GM19372 (cell line): ENCODE measurements around the gene RESP18.
"Not testable (repeated sequence)": the region's sequence is repeated elsewhere in the genome, so short reads cannot be mapped to it uniquely, and the experiment has no call there.

Source experiments
- ATAC-seq: cut with Tn5 transposase; IDR thresholded peaks from one replicate; pipeline ENCODE4 v1.9.1; 2021; ENCODE audit warnings: mild to moderate bottlenecking, low read depth, moderate library complexity; ENCODE audit not compliant: unreplicated experiment

RESP18 gene

DNA sequence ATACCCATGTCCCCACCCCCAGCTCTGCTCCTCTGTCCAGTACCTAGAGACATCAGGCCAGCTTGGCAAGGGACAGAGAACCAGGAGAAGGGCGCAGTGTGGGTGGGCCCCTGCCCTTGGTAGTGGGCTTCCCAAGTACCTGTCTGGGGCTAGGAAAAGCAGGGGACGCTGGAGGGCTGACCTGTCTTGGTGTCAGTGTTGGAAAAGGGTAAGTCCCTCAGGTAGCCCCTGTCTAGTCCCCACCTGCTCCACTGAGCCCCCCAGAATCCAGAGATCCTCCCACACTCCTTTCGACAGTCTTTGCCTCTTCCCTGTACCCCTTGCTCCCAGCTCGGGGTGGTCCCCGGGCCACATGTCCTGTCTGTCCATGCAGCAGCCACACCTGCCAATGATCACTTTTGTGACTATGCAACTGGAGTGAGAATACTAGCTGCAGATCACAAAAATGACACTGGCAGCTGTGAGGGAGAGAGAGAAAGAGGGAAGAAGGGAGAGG, 38.8 kb downstream of the RESP18 start:
- ATAC-seq = no peak

DNA sequence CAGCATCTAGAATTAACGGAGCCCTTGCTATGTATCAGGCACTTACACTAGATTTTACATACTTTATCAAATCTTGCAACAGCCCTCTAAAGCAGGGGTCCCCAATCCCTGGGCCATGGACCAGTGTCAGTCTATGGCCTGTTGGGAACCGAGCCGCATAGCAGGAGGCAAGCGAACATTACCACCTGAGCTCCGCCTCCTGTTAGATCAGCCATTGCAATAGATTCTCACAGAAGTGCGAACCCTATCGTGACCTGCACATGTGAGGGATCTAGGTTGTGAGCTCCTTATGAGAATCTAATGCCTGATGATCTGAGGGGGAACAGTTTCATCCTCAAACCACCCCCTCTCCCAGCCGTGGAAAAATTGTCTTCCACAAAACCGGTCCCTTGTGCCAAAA, 39.9 kb downstream of the RESP18 start:
- no peak for ATAC-seq

DNA sequence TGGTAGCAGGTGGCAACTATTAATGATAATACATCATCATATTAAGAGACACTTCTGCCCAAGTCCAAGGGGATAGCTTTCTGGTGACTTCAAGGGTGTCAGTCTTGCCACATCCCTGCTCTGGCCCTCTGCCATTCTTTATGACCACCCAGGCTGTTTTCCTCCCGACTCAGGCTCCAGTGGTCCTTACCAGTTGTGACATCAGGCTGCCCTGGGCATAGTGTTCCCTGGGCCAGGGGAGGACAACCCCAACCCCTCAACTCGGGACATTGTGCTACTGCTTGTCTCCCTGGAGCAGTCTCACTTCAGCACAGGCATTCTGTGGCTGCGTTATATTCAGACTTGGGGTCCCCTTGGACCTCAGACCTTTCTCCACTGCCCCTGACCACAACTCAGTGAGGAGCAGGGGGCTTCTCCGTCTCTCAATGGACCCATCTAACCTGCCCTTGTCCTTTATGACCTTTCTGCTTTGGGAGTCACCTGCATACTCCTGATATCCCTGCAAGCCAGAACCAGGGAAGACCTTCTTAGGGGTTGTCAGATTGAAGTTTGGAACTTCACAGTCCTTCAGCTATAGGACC, 40.5 kb downstream of the RESP18 start:
- no peak for ATAC-seq

DNA sequence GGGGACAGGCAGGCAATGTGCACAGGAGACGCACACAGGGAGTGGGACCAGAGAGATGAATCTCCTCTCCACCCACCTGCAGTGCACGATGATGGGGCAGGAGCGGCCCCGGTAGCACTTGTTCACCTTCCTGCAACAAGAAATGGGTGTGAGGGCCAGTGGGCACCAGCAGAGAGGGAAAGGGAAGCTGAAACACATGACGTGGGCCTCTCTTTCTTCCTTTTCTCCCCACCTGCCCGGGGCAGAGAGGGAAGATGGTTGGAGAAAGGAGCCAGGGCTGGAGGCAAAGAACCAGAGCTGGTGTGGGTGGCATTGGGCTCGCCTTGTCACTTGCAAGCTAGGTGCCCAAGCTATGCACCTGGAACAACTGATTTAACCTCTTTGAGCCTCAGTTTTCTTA, 41.1 kb downstream of the RESP18 start:
- no peak for ATAC-seq

DNA sequence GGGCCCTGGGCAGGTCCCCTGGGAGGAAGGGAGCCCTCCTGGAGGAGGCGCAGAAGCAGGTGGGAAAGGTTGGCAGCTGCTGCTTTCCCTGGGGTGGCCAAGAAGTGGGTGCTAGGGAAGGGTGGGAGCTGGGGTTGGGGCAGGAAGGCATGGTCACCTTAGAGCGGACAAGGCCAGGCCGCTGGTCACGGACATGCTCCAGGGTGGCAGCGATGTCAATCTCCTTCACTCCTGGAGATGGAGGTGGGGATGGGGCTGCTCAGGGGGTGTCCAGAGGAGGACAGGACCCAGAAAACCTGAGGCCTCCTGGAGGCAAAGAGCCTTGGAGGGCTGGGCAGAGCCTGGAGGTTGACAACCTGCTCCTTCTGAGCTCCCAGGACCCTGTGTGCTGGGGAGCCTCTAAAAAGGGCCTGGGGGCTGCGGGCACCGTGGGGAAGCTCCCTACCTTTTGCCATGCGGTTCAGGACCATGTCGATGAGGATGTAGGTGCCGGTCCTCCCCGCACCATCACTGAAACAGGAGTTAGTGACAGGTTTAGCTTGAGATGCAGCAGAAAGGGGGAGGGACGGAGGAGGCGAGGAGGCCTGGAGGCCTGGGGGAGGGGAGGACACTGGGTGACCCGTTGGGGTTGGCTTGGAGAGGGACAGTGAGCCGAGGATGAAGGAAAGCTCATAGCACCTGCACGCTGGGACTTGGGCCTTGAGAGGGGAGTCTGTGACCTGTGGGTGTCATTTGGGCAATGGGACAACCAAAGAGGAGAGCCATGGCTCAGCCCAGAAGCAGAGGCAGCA, 42.0 kb downstream of the RESP18 start:
- no peak for ATAC-seq

DNA sequence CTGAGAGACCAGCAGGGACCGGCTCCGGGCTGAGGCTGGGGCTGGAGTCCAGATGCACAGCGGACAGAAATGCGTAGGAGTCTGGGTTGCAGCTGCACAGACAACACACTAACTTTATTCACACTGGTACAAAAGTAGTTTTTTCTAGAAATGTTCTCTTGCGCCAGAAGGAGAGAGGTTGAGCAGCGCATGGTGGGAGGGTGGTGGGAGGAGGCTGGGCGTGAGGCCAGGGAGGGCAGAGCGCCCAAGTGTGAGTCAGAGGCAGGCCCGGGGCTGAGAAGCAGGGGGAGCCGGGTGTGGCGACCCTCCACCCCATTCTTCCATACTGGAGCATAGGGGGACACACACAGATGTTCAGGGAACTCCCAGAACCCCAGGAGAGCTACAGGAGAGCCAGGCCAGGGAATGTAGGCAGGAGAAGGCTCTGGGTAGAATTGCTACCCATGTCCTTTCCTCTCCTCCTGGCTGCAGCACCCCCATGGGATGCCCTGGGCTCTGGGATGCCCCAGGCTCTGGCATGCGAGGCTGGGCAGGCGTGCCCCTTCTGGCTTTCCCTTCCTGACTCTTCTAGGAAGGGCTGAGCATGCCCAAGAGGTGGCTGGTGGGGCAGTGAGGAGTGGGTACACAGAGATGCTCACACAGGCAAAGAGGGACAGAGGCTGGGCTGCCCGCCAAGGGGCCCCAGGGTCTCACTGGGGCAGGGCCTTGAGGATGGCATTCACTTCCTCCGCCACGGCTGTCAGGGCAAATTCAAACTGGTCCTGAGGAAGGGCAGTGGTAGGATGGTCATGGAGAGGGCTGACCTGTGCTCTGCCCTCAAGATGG, 42.8 kb downstream of the RESP18 start:
- no peak for ATAC-seq

DNA sequence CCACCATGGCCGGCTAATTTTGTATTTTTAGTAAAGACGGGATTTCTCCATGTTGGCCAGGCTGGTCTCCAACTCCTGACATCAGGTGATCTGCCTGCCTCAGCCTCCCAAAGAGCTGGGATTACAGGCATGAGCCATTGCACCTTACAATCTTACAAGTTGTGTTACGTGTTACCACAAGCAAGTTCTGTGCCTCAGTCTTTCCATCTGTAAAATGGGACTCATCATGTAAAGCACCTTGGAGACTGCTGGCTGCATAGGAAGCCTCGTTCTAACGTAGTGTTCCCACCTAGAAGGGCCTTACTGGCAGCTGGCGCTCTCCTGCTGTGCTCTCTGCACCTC, 43.4 kb downstream of the RESP18 start:
- no peak for ATAC-seq

DNA sequence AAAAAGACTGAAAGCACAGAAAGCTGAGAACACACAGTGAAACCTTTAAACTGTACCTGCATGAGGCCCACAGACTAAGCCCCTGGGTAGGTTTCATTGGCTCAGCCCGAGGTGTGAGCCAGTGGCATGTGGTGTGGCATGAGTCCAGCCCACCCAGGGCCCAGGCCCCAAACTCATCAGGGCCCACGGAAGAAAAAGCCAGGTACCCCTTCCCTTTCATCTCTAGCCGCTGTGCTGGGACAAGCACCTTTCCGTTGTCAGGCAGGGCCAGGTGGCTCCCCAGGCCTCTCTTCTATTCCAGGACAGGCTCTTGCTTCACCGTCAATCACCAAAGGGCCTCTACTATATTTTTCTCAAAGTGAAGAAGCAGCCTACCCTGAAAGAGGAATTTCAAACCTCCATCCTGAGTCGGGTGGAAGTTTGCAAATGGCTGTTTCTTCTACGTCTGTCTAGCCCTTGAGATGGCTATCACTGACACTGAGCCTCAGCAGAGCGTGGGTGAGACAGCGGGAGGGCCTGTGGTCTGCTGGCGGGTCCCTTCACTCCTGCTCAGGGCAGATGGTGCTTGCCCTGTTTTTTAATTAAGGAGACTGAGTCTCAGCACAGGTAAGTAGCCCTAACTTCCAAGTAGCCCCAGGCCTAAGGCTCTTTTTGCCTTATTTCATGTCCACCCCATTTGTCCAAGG, 44.8 kb downstream of the RESP18 start:
- ATAC-seq = no peak

DNA sequence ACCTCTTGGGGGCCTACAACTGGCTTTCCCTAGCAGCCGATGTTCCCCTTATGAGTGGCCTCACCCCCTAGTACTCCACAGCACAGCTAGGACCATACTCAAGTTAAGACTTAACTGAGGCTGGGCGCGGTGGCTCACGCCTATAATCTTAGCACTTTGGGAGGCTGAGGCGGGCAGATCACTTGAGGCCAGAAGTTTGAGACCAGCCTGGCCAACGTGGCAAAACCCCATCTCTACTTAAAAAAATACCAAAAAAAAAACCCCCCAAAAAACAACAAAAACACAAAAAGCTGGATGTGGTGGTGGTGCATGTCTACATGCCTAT, 45.5 kb downstream of the RESP18 start:
- ATAC-seq = not testable (repeated sequence)

DNA sequence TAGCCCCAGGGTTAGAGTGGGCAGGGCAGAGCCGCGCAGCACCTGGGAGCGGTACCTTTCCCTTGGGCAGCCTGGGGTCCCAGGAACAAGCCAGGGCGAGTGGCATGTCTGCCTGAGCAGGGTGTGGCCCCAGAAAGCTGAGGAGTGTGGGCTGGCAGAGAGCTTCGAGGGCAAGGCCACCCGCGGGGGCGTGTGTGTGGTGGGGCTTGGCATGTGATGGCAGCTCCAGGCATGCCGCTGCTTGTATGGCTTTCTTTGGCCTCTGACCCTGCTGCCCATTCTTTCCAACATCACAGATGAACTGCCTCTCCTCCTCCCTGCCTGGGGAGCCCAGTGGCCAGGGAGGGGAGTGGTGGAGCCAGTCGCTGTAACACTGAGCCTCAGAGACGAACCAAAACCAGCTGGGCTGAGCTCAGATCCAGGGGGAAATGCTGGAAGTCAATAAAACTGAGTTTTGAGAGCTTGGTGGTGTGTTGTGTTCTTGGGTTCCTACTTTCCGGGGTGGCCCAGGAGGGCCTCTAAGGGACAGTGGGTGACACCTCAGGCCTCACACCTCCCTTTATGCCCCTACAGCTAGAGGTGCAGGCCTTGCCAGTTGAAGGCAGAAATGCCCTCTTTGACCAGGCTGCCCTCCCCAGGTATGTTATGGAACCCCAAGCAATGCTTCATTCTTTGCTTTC, 46.0 kb downstream of the RESP18 start:
- no peak for ATAC-seq

DNA sequence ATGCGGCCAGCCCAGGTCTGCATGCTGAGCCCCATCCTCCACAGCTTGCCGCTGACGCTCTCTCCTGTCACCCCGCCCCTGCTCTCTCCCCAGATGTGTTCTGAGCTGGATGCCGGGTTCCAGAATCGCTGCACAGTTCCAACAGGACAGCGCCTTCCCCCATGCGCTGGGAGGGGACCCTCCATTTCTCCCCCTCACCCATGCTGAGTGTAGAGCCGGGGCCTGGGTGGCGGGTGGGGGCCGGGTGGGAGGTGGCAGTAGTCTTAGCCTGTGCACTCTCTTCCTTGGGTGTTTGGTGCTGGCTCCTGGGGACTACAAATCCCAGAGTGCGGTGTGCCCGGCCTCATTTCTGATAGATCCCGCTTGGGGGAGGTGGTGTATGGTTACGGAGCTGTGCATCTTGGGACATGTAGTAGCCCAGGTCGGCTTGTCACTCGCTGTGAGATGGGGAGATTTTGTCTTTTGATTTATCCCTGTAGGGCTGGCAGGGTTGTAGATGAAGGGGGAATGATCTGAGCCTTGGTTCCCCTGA, 46.6 kb downstream of the RESP18 start:
- ATAC-seq = no peak

DNA sequence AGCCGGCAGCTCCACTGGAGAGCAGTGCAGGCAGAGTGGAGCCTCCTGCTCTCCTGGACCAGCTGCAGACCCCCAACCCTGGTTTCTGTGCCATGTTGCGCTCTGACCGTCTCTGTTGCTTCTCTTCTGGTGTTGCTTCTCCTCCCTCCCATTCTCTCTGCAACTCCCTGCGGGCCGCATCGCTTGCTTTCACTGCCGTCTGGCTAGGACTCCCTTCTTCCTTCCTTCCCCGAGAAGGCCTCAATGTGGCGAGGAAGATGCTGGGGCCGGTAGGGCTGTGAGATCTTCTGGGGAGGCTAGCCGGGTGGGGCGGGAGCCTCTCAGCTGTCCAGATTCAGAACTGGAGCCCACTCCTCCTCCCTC, 47.2 kb downstream of the RESP18 start:
- ATAC-seq = no peak

DNA sequence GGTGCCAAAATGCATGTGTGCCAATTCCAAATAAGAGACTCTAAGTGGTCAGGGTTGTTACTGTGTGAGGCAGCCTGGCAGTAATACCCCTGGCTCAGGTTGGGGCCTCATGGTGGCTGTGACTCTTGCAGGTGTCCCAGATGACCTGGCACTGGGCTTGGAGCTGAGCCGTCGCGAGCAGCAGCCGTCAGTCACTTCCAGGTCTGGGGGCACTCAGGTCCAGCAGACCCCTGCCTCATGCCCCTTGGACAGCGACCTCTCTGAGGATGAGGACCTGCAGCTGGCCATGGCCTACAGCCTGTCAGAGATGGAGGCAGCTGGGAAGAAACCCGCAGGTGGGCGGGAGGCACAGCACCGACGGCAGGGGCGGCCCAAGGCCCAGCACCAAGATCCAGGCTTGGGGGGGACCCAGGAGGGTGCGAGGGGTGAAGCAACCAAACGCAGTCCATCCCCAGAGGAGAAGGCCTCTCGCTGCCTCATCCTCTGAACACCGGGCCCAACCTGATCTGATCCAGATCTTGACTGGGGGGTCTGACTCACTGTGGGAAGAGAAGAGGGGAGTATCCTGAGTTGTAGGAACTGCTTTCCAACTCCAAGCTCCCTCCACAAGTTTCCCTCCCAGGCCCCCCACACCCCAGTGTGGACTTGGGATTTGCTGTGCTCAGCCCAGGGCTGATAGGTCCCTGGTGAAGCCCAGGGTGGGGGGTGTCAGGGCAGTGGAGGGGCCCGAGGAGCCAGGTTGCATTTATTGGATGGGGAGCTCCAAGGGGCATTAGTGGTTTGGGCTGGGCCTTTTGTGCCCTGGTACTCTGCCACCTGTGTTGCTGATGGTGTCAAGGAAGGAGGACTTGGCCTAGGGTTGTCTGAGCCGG, 47.8 kb downstream of the RESP18 start:
- no peak for ATAC-seq

DNA sequence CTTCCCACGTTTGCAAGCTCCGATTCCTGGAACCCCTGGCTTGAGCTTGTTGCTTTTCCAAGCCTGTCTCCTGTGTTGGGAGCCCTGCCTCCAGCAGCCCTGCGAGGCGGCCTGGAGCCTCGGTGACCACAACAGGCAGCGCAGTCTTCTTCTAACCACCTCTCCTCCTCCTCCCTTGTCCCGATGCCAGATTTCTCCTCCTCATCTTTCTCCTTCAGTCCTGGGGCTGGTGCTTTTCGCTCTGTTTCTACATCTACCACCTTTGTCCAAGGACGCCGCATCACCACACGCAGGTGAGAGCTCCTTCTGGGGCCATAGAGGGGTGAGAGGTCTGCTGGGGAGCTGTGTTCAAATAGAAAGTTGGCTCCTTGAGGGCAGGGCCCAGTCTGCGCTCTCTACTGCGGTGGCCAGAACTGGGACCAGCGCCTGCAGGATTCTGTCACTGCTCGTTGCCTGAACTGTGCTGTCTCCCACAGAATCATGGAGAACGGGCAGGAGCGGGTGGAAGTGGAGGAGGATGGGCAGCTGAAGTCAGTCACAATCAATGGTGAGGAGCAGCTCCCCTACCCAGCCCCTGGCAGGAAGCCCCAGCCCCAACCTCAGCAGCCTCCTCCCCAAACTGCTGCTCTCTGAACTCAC, 49.5 kb downstream of the RESP18 start:
- no peak for ATAC-seq

DNA sequence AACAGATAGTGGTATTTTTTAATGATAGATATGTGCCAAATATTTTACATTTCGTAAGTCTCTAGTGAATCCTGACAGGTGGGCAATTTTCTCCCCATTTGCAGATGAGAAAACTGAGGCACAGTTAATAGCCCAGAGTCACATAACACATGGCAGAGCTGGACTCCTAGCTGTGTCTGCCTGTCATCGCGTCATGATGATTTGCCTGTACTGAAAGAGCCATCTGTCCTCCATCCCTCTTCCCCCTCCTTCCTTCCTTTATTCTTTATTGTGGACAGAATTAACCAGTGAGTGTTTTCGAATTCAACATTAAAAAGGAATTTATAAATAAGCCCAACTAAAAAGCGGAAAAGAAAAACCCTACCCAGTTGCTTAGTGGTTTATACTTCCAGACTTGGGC, 50.2 kb downstream of the RESP18 start:
- ATAC-seq = no peak

DNA sequence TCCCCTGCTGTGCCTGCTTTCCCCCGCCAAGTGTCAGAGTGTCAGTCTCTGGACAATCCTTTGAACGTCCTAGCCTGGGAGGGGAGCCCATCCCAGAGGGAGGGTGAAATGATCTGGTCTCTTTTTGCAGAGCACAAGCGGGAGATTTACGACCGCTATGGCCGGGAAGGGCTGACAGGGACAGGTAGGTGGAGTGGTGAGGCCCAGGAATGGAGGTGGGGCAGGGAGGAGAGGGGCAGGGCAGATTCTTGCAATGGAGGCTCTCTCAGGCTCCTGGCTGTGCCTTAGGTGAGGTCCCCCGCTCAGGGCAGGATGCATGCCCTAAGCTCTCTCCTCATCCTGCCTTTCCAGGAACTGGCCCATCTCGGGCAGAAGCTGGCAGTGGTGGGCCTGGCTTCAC, 51.0 kb downstream of the RESP18 start:
- ATAC-seq = no peak

DNA sequence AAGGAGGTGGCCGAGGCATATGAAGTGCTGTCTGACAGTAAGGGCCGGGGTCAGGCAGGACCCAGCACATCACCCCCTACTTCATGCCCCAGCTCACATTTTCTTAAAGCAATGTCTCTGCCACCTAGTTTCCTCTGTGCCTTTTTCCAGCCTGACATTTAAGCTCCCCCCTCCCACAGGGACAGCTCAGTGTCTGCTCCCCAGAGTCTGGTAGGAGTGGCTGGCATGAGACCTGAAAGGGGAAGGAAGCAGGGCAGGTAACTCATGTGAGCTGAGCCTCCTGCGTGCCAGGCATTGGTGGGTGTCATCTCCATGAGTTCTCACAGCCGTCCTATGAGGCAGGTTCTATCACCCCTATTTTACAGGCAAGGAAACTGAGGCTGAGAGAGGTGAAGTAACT, 51.9 kb downstream of the RESP18 start:
- ATAC-seq = no peak

DNA sequence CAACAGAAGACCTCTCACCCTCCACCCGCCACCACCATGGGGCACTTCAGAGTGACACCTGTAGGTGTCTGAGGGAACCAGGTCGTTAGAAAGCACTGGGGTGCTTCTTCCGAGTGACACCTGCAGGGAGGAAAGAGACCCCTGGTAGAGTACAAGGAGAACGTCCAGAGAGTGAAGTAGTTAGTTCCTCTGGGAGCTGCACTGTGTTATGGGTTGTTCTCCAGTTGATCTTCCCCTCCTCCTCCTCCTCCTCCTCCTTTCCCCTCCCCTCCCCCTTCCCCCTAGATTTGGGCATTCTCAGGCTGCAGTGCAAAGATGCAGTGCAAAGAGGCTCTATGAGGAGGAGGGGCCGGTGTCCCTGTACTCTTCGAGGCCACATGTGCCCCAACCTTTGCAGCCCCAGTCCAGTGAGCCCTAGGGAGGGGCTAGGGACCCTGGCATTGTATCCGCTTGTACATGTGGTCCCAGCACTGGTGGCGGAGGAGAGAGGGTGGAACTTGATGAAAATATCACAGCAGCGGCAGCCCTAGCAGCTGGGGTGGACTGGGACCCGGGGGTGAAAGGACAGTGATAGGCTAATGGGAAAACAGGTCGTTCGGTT, 52.5 kb downstream of the RESP18 start:
- no peak for ATAC-seq
